Subcutaneous adipose tissue (tissue), 4 donors: ENCODE measurements around the gene MAGI2. TPM values are rescaled to one million over a fixed set of nuclear protein-coding genes. Genes with fewer than 3 reads are reported as not detected.

Experiments used
- total RNA-seq, 4 donors: library from RNA; depleted of rRNA; stranded (reverse); fragments of >200 nt; gene quantifications; one replicate each; pipeline ENCODE4 v1.1.0, GENCODE V29; 2016
- TF ChIP-seq, protein P1 (sequence below): fragments of 450-650 bp; IDR thresholded peaks from one replicate; pipeline ENCODE4 v1.5.1; 2016; ENCODE audit warnings: low read depth, mild to moderate bottlenecking, control low read depth, antibody characterized with exemption, moderate library complexity

The MAGI2 gene
- total RNA-seq, 4 donors from 2014 or later = 13.7 to 22.9 (median 17.7) TPM

DNA sequence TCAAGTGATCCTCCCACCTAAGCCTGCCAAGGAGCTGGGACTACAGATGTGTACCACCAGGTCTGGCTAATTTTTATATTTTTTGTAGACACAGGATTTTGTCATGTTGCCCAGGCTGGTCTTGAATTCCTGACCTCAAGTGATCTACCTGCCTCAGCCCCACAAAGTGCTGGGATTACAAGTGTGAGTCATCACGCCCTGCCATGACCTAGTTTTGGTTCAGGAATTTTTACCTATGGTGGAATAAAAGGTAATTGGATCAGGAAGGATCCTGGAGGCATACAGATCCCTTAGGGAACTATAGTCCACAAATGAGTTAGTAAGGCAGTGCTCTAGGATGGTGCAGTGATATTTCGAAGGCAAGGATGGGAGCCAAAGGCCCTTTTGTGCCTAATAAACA lies 937.0 kb downstream of the MAGI2 start:
- TF ChIP-seq, protein P1, sequence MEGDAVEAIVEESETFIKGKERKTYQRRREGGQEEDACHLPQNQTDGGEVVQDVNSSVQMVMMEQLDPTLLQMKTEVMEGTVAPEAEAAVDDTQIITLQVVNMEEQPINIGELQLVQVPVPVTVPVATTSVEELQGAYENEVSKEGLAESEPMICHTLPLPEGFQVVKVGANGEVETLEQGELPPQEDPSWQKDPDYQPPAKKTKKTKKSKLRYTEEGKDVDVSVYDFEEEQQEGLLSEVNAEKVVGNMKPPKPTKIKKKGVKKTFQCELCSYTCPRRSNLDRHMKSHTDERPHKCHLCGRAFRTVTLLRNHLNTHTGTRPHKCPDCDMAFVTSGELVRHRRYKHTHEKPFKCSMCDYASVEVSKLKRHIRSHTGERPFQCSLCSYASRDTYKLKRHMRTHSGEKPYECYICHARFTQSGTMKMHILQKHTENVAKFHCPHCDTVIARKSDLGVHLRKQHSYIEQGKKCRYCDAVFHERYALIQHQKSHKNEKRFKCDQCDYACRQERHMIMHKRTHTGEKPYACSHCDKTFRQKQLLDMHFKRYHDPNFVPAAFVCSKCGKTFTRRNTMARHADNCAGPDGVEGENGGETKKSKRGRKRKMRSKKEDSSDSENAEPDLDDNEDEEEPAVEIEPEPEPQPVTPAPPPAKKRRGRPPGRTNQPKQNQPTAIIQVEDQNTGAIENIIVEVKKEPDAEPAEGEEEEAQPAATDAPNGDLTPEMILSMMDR = no peak

DNA sequence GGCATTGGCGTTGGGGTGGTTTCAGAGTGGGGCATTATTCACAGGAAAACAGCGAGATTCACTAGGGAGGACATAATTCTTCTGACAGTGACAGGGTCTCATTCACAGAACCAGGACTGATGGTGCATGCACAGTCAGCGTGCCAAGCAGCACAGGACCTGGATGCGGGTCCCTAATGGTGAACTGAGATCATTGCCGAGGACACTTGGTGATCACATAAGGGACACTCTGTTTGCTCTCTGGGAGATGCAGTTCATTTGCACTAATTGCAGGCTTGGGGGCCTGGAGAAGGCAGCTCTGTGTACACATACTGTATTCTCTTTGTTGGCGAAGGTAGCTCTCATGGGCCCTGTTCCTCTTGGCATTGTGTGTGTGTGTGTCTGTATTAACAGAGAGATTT lies 938.8 kb downstream of the MAGI2 start:
- TF ChIP-seq, protein P1 = no peak

DNA sequence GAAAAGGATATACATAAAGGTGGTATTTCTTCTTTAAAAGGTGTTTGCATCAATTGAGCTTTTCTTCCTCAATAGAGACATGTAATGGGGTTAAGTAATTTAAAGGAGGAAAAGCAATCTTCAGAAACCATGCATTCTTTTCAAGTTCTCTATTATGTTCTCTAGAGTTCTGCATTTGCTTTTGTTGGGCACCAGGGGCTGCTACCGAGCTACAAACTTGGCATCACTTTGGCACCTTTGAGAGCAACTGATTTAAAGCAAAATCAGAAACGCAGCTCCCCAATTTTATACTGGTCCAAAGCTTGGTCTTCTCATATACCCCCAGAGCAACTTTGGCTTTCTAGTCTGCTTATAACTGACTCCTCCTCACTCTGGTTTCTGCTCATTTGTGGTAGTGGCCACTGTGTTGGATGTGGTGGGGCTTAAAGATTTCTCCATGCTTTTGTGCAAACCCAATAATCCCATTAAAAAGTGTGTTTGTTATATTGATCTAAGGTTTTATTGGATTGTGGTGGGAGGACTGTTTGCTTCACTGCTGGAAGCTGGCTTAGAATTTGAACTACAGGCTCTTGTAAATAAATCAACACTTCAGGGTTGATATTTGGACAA lies 942.8 kb downstream of the MAGI2 start:
- TF ChIP-seq, protein P1 = no peak

DNA sequence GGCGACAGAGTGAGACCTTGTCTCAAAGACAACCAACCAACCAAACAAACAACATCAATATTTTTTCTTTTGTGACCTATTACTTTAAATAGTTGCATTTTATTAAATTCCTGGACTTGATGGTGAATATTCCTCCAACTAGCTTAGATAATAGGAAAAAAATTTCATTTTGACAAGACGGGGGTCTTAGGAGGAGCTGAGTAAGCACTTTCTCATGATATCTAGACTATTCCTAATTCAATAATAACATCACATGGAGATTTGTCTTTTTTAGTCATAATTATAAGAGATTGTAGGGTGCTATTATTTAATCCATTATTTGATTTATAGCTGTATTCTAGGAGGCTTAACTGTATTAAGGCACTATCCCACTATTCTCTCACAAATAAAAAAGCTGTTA lies 952.4 kb downstream of the MAGI2 start:
- TF ChIP-seq, protein P1 = no peak

DNA sequence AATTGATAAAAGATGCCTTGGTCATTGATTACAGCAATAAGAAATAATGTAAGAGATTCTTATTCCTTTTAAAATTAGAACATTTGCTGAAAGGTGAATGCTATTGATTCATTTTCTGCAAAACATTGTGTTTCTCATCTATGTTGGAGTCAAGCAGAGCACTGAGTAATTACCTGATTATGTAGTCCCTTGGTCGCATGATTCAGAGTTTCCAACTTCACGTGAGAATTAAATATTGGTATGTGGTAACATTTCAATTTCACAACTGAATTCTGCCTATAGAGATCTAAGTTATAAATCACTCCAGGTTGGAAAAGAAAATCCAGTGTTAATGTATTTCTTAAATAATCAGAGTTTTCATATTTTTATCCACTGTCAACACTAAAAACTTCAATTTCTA lies 953.5 kb downstream of the MAGI2 start:
- TF ChIP-seq, protein P1 = no peak

DNA sequence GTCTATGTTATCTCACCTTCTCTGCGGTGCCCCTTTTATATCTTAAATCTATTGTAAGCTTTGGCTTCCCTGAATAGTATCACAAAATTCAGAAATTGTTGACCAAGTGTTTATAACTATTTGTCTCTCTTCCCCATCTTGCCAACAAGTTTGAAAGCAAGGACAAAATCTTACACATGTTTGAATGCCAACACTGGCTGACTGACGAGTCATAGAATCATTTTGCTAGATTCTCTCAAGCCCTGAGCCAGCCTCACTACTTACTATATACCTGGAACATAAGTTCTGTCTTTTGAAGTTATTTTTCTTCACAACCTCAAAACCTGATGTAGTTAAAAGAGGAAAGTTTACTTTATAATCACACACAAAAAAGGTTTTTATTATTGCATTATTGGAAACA lies 954.2 kb downstream of the MAGI2 start:
- TF ChIP-seq, protein P1 = no peak

DNA sequence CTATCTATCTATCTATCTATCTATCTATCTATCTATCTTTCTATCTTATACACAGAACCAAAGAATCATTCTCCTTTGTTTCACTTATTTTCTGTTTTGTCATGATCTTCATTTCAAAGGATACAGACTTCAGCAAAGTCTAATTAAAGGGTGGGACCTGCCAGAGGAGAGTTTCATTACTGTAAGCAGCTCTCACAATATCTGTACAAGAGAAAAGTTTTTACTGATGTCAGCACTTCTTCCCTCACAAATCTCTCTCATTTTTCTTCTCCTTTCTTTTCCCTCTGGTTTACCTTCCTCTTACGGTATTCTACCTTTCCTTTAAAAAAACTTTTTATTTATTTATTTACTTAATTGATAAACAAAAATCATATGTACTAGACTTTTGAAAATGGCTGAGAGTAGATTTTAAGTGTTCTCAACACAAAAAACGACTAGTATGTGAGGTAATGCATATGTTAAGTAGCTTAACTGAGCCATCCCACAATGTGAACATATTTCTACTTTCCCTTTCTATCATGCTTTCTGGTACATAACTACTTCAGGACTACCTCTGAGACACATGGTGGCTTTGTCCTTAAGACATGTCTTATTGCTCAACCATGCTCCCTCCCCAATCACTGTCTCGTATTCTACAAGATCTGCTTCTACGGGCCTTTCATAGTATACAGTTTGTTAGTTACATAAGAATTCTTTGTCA lies 955.6 kb downstream of the MAGI2 start:
- TF ChIP-seq, protein P1 = no peak
